Ishikawa (cell line): ENCODE results near the gene RMI1.

ENCODE experiments used
- EP300 ChIP-seq: IDR thresholded peaks from 2 replicates; pipeline ENCODE4 v1.6.1; 2012; ENCODE audit warnings: borderline replicate concordance
- MAX ChIP-seq: IDR thresholded peaks from 2 replicates; pipeline ENCODE4 v1.6.1; 2012
- RAD21 ChIP-seq: IDR thresholded peaks from 2 replicates; pipeline ENCODE4 v1.6.1; 2012; ENCODE audit warnings: low read depth
- TEAD4 ChIP-seq: IDR thresholded peaks from 2 replicates; pipeline ENCODE4 v1.6.1; 2012

DNA sequence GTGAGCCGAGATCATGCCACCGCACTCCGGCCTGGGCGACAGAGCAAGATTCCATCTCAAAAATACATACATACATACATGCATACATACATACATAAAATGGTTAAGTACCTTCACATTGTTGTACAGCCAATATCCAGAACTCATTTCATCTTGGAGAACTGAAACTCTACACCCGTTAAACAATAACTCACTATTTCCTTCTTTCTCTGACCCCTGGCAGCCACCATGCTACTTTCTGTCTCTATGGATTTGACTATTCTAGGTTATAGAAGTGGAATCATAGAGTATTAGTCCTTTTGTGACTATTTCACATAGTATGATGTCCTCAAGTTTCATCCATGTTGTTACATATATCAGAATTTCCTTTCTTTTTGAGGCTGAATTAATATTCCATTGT is 49.7 kb upstream of the RMI1 start:
- TF ChIP-seq EP300 (no peak), TEAD4 (no peak), RAD21 (no peak), MAX (no peak)
